ENCODE results near the gene AMY2B. TPM values are rescaled to one million over a fixed set of nuclear protein-coding genes. Genes with fewer than 3 reads are reported as not detected.

Gene AMY2B
- total RNA-seq, 1 donor, result 10.1 TPM

Other genes starting within 250 kb of the AMY2B start
- 19.9 and 31.5 TPM in 2 replicates for gene RNPC3, start 45.9 kb upstream of the AMY2B start, total RNA-seq (ENCODE audit: low replicate concordance)
- gene AMY2A, start 45.8 kb downstream of the AMY2B start, total RNA-seq (ENCODE audit: low replicate concordance), result not detected in 2 replicates
- gene AMY1A, start 84.2 kb downstream of the AMY2B start, total RNA-seq (ENCODE audit: low replicate concordance), result not detected in 2 replicates
- gene AMY1B, start 124.6 kb downstream of the AMY2B start, total RNA-seq (ENCODE audit: low replicate concordance), result not detected in 2 replicates
- not detected in 2 replicates for gene AMY1C, start 178.3 kb downstream of the AMY2B start, total RNA-seq (ENCODE audit: low replicate concordance)

Measured in fibroblast of the aortic adventitia (primary cell).